IPS-NIHi11 (cell line): ENCODE measurements around the gene NRAS.

ENCODE experiments used
- DNase-seq: peaks from one replicate; pipeline ENCODE4 v3.0.0; 2012; ENCODE audit warnings: mixed read lengths, low spot score

NRAS gene

DNA sequence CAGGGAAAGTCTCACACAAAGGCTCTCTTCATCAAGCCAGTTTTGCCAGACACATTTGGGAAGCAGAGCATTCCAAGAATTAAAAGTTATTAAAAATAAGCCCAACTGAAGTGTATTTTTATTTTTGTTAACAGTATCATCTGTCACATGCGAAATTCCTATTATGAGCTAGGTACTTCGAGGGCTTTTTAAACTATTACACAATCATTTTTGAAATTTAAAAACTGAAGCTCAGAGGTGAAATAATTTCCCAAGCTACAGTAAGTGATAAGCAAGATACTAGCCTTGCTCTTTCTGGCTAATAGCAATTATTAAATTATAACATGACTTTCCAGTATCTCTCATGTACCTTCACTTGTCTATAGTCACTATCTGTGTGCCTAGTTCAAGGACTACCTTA lies 12.0 kb upstream of the NRAS start:
- no peak for DNase-seq

DNA sequence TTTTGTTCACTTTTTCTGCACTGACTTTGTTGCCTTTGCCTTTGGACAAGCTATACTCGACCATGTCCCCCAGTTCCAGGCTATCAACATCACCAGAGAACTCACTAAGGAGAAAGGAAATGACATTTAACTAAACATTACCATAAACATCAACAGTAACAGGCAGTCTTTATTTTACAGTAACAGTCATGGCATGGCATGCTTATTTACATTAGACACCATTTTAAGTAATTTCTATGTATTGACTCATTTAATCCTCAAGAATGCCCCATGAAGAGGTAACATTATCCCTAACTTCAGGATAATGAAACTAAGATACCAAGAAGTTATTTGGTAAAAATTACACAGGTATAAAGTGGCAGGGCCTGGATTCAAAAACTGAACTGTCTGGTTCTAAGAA lies 8.7 kb upstream of the NRAS start:
- no peak for DNase-seq

- no peak for DNase-seq
Measured at GRCh38 chr1:114723915-114724314, 7.3 kb upstream of the NRAS start.

GRCh38 chr1:114723457-114723856 lies 6.9 kb upstream of the NRAS start:
- DNase-seq, result no peak

DNA sequence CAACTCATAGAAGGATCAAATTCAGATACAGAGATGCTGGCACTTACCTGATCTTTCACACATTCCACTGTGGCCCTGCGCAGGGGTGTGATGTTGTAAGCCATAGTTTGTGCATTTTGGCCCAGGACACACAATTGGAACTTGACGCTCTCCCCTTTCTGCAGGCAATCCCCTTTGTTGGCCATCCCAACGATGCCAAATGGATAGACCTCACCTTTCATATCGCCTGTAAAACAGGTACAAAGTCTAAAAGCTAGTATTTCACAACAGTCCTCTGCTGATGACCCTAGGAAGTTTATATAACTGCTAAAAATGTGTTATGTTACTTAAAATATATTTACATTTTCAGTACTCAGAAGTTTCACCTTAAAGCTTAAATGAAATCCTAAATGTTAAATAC lies 3.9 kb upstream of the NRAS start:
- DNase-seq, result no peak

DNA sequence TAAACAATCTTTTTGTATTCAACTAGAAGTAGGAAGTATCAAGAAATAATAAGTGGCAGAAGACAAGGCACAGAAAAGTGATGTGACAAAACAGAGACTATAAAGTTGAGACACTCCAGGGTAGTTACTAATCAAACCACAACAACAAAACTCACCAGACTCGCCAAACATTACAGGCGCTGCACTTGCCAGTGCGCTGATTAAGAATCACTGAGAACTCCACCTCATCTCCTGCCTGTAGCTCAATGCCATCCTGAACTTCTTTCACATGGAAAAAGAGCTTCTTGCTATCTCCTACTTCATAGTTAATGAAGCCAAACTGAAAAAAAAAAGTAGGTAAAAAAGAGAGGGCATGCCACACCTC lies 2.8 kb upstream of the NRAS start:
- DNase-seq, result no peak

DNA sequence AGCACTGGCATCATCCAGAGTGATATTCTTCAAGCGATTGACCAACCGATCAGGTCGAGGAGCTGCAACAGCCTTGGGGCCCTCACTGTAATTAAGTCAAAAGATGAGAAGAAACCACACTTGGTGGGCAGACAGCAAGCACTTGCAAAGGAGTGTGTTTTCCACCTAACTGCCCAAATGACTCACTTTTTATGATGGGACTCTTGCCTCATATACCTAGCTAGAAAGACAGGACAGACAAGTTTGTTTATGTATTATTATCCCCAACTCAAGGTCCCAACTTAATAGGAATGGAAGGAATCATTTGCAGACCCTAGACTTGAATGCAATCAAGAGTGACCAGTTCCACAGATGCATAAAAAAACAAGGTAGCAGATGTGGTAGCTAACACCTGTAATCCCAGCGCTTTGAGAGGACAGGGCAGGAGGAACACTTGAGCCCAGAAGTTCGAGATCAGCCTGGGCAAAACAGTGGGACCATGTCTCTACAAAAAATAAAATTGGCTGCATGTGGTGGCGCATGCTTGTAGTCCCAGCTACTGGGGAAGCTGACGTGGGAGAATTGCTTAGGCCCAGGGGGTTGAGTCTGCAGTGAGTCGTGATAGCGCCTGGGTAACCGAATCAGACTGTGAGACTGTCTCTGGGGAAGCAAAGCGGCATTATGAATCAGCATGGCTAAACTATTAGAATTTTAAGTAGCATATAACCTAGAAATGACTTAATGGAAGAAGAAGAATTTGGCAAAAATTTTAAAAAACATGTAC lies 2.3 kb upstream of the NRAS start:
- DNase-seq, result no peak

DNA sequence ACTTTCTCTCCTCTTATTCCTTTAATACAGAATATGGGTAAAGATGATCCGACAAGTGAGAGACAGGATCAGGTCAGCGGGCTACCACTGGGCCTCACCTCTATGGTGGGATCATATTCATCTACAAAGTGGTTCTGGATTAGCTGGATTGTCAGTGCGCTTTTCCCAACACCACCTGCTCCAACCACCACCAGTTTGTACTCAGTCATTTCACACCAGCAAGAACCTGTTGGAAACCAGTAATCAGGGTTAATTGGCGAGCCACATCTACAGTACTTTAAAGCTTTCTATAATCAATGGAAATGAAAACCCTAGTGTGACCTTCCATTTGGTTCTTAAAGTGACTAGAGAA lies 643 bp downstream of the NRAS start:
- DNase-seq, result no peak

DNA sequence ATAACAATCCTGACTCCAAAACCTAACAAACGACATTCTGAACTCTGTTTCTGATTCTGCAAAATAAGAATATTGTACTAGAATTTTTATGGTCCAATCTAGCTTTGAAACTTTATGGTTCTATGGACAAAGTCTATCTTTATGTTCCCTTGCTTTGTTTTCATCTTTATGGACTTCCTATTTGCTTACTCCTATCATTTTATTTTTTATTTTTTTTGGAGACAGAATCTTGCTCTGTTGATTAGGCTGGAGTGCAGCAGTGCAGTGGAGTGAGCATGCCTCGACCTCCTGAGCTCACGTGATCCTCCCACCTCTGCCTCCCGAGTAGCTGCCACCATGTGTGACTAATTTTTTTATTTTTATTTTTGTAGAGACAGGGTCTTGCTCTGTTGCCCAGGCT lies 3.6 kb downstream of the NRAS start:
- no peak for DNase-seq

DNA sequence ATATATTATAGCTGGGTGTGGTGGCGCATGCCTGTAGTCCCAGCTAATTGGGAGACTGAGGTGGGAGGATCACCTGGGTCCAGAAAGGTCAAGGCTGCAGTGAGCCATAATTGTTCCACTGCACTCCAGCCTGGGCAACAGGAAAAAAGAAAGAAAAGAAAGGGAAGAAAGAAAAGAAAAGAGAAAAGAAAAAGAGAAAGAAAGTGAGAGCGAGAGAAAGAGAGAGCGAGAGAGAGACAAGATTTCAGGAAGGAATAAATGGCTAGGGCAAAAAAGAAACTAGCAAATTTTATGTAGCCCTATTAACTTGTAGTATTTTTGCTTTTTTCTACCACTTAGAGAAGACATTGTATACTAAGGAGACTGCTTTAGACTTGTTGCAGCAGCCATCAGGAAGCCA lies 6.2 kb downstream of the NRAS start:
- DNase-seq, result no peak

GRCh38 chr1:114707604-114708003 lies 9.0 kb downstream of the NRAS start:
- no peak for DNase-seq

DNA sequence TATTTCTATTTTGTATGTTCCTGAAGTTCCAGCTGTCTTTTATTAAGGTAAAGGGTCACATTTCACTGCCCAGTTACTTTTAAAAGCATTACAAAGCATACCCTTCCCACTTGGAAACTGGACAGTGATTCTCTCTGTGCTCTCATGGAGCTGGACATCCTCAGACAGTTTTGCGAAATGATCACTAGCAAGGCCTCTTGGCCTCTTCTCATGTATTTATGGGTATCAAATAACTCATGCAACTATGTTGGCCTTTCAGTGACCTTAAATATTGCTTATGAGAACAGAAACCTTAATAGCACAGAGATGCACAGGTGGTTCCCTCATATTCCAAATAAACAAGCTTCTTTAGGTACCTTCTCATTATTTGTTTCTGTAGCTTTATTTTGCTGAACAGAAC lies 13.3 kb downstream of the NRAS start:
- DNase-seq, result no peak

DNA sequence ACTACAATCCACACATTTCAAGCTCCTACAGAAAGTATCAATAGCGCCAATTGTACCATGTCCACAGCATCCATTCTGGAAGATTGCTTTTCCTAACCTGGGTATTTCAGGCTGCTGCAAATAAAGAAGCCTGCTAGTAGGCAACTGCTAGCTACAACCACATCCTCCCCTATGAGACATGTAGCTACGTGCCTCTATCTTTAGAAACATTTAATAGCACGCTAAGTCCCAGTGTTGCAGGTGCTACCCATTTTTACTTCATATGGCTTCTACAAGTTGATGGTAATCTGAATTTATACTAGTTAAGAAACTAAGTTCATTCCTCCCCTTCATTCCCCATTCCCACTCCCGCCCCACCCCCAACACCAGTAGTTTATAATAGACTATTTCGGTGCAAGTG lies 13.8 kb downstream of the NRAS start:
- DNase-seq, result no peak

DNA sequence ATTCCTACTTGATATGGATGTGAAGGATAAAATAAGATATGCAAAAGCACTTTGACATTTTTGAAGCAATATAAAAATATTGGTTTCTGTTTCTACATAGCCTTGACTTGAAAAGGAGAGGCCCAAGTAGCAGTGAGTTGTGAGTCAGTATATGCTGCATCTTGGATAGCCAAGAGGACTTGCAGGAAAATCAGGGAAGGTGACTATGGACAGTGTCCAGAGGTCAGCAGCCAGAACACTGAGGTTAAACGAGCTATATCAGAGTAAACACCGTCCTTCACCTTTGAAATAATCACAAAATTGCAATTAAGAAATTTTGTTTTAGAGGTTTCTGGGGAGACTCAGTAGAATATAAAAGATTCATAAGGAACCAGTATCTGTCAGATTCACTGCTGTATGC lies 14.6 kb downstream of the NRAS start:
- no peak for DNase-seq

GRCh38 chr1:114700036-114700600 lies 16.5 kb downstream of the NRAS start:
- no peak for DNase-seq

GRCh38 chr1:114696810-114697209 lies 19.8 kb downstream of the NRAS start:
- no peak for DNase-seq

GRCh38 chr1:114695430-114696058 lies 21.0 kb downstream of the NRAS start, which contains the start of gene AMPD1:
Gene AMPD1 (minus strand): TSS chr1:114695546. CDS start chr1:114695471, 75 bp downstream.
- DNase-seq, result no peak

DNA sequence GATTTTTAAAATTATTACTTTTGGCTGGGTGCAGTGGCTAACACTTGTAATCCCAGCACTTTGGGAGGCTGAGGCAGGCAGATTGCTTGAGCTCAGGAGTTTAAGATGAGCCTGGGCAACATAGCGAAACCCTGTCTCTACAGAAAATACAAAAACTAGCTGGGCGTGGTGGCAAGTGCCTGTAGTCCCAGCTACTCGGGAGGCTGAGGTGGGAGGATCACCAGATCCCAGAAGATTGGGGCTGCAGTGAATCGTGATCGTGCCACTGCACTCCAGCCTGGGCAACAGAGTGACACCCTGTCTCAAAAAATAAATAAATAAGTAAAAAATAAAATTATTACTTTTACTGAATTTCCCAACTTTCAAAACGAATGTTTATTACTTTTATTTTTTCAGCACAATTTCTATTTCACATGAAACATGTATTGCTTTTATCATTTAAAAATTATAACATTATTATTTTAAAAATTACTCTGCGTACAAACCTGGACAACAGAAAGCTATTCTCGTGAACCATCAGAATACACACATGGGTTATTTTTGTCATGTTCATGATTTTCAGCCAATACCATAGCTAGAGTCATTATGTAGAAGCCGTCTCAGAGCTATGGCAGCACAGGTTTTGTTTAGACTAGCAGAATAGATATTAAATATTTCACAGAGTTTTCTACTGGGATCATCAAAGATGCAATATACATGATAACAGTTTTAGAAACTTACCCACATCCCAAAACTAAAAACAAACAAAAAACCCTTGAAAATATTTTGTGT lies 21.8 kb downstream of the NRAS start:
- no peak for DNase-seq

GRCh38 chr1:114692947-114693346 lies 23.6 kb downstream of the NRAS start:
- no peak for DNase-seq

- DNase-seq, result no peak
Measured at GRCh38 chr1:114691061-114691460, 25.5 kb downstream of the NRAS start.

DNA sequence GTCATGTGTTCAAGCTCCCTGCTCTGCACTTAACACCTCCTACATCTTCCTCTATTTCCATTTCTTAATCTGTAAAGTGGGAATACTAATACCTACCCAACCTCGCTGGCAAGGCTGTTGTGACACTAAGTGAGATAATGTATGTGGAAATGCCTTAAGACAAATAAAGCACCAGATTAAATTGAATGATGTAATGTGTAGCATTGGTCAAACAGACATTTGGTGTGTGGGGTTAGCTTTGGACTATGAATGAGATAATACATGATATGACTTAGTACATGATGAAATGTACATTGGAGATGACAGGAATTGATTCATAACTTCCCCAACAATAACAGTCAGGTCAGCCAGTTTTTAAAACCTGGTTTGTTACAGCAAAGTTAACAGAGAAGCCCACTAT lies 26.4 kb downstream of the NRAS start:
- no peak for DNase-seq

DNA sequence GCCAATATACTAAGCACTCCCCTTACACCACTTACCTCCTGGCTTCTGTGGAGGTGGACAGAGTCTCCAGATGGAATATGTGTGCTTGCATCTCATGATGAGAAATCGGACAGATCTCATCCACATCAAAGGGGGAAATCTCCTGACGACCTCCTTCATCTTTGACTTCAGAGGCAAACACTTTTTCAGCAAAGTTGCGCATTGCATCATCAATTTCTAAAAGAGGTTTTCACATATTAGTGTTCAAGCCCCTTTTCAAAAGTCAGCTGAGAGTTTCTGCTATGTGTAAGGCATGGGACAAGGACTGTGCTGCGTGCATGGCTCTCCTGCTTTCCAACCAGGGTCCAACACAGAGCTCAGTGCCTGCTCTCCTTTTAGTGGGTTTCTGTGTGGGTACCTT lies 28.0 kb downstream of the NRAS start:
- no peak for DNase-seq

DNA sequence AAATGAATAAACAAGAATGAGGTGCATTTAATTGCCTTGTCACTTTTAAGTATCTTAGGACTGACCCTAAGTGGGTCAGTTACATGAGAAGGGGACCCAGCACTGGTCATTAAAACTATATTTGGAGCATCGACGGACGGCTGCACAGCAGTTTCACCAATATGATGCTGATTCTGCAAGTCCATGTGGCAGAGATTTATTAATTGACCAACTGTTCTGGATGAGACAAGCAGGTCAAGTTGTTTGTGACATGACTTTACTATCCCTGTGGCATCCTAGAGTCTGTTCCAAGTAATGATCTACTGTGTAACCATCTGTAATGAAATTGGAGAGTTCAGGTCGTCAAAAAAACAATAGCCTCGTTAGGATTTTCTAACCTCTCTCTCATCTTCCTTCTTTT lies 30.7 kb downstream of the NRAS start:
- no peak for DNase-seq
